Activated CD8-positive, alpha-beta T cell treated with anti-CD3 and anti-CD28 coated beads for 36 hours (primary cell): Measurements from ENCODE around the gene B3GLCT. TPM values are rescaled to one million over a fixed set of nuclear protein-coding genes. Genes with fewer than 3 reads are reported as not detected.

Experiments
- ATAC-seq: fragments of 200-7000 bp; cut with Tn5 transposase; one replicate; pipeline ENCODE4 v1.10.0; 2021; ENCODE audit warnings: mild to moderate bottlenecking, moderate library complexity
- CTCF ChIA-PET: fragments of 350-600 bp; sonication (Branson Sonifier 250); formaldehyde crosslinking; loops from one replicate; lab custom pipeline; 2021; ENCODE audit warnings: antibody characterized with exemption; lab: Charles Lee
- POLR2A ChIA-PET: fragments of 350-600 bp; sonication (Branson Sonifier 250); formaldehyde crosslinking; loops from one replicate; lab custom pipeline; 2021; ENCODE audit warnings: antibody characterized with exemption; lab: Charles Lee
- DNase-seq: peaks from one replicate; pipeline ENCODE4 v3.0.0-alpha.2; 2020
- H3K27ac Mint-ChIP-seq: one replicate; pipeline ENCODE4 v1.8.0; 2021; ENCODE audit warnings: mild to moderate bottlenecking, mixed read lengths
- H3K27me3 Mint-ChIP-seq: one replicate; pipeline ENCODE4 v1.8.0; 2021; ENCODE audit warnings: mixed read lengths
- H3K36me3 Mint-ChIP-seq: one replicate; pipeline ENCODE4 v1.8.0; 2021; ENCODE audit warnings: low read depth, mixed read lengths
- H3K4me1 Mint-ChIP-seq: one replicate; pipeline ENCODE4 v1.8.0; 2021; ENCODE audit warnings: low read depth, mixed read lengths
- H3K4me3 Mint-ChIP-seq: one replicate; pipeline ENCODE4 v1.8.0; 2021; ENCODE audit warnings: mild to moderate bottlenecking, moderate library complexity, mixed read lengths
- H3K9me3 Mint-ChIP-seq: one replicate; pipeline ENCODE4 v1.8.0; 2021; ENCODE audit warnings: mixed read lengths
- intact Hi-C: fragments of 100-400 bp; cut with micrococcal nuclease; formaldehyde crosslinking; loops from one replicate; pipeline ENCODE4 v1.10.0; 2022
- total RNA-seq, 2 experiments: library from RNA; stranded (reverse); gene quantifications; one replicate each; pipeline ENCODE4 v1.2.3, GENCODE V29; 2021
- TF ChIP-seq, protein P1 (sequence below): fragments of 200-600 bp; IDR thresholded peaks from one replicate; pipeline ENCODE4 v1.8.0; 2022; ENCODE audit warnings: antibody characterized with exemption, mild to moderate bottlenecking

The B3GLCT gene
- total RNA-seq, 2 experiments from 2014 or later = 2.4 to 2.5 TPM

DNA sequence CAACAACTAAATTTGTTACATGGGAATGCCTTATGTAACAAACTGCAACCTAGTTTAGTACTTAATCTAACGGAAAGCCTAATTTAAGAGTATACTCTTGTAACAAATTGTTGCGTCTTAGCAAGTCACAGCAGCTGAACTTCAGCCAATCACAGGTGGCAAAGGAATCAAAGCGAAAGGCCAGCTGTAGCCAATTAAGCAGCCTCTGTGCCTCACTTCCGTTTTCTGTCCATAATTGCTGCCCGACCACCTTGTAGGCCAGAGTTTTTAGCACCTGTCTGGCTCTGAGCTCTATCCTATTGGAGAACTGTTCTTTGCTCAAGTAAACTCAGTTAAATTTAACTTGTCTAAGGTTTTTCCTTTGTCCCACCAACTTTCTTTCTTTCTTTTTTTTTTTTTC is 20.0 kb upstream of the B3GLCT start:
- H3K4me3 Mint-ChIP-seq = no peak overlapping the region
- no peaks in the 10 kb centered on the region for H3K27me3 Mint-ChIP-seq
- POLR2A ChIA-PET = no interaction called here
- no peaks in the 10 kb centered on the region for H3K36me3 Mint-ChIP-seq
- peaks cover 4% of the 10 kb centered on the region for H3K4me1 Mint-ChIP-seq
- H3K27ac Mint-ChIP-seq = no peak overlapping the region
- TF ChIP-seq, protein P1, sequence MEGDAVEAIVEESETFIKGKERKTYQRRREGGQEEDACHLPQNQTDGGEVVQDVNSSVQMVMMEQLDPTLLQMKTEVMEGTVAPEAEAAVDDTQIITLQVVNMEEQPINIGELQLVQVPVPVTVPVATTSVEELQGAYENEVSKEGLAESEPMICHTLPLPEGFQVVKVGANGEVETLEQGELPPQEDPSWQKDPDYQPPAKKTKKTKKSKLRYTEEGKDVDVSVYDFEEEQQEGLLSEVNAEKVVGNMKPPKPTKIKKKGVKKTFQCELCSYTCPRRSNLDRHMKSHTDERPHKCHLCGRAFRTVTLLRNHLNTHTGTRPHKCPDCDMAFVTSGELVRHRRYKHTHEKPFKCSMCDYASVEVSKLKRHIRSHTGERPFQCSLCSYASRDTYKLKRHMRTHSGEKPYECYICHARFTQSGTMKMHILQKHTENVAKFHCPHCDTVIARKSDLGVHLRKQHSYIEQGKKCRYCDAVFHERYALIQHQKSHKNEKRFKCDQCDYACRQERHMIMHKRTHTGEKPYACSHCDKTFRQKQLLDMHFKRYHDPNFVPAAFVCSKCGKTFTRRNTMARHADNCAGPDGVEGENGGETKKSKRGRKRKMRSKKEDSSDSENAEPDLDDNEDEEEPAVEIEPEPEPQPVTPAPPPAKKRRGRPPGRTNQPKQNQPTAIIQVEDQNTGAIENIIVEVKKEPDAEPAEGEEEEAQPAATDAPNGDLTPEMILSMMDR = no peak
- CTCF ChIA-PET = no interaction called here
- DNase-seq (no peak), ATAC-seq (no peak)
- peaks cover 4% of the 10 kb centered on the region for H3K9me3 Mint-ChIP-seq
- intact Hi-C loops = no loop called here

DNA sequence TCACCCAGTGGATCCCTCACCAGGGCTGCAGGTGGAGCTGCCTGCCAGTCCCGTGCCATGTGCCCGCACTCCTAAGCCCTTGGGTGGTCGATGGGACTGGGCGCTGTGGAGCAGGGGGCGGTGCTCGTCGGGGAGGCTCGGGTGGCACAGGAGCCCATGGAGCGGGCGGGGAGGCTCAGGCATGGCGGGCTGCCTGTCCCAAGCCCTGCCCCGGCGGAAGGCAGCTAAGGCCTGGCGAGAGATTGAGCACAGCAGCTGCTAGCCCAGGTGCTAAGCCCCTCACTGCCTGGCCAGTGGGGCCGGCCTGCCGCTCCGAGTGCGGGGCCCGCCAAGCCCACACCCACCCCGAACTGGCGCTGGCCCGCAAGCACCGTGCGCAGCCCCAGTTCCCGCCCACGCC is 16.8 kb upstream of the B3GLCT start:
- DNase-seq = no peak
- TF ChIP-seq, protein P1 = no peak

DNA sequence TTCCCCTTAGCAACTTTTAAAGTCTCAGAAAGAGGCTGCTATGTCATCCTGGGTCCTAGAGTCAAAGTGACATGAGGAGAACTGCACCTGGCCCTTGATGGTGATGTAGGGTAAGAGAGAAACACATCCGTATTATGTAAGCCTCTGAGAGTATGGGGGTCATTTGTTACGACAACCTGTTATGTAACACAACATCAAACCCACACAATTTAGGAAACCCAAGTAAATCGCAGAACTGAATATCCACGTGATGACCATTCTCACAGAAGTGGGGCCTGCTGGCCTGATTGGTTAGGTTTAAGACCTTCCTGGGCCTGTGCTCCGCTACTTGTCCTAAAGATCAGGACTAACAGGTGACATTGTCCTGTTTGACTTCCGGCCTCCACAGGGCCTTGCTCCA is 15.3 kb upstream of the B3GLCT start:
- H3K9me3 Mint-ChIP-seq = no peaks in the 10 kb centered on the region
- ChIA-PET CTCF (no interaction called here), POLR2A (no interaction called here)
- no peaks in the 10 kb centered on the region for H3K4me1 Mint-ChIP-seq
- no peaks in the 10 kb centered on the region for H3K27me3 Mint-ChIP-seq
- ATAC-seq (no peak), DNase-seq (no peak)
- H3K4me3 Mint-ChIP-seq = no peak overlapping the region
- H3K27ac Mint-ChIP-seq = no peak overlapping the region
- TF ChIP-seq, protein P1 = no peak
- H3K36me3 Mint-ChIP-seq = no peaks in the 10 kb centered on the region
- intact Hi-C loops = no loop called here

More for the DNA sequence above, 16.8 kb upstream of the B3GLCT start:
- Mint-ChIP-seq H3K27me3 (no peaks in the 10 kb centered on the region), H3K9me3 (no peaks in the 10 kb centered on the region), H3K4me3 (no peak overlapping the region), H3K27ac (no peak overlapping the region), H3K36me3 (no peaks in the 10 kb centered on the region), H3K4me1 (peaks cover 3% of the 10 kb centered on the region)
- POLR2A ChIA-PET = no interaction called here
- CTCF ChIA-PET = no interaction called here
- no peak for ATAC-seq
- intact Hi-C loops = no loop called here

DNA sequence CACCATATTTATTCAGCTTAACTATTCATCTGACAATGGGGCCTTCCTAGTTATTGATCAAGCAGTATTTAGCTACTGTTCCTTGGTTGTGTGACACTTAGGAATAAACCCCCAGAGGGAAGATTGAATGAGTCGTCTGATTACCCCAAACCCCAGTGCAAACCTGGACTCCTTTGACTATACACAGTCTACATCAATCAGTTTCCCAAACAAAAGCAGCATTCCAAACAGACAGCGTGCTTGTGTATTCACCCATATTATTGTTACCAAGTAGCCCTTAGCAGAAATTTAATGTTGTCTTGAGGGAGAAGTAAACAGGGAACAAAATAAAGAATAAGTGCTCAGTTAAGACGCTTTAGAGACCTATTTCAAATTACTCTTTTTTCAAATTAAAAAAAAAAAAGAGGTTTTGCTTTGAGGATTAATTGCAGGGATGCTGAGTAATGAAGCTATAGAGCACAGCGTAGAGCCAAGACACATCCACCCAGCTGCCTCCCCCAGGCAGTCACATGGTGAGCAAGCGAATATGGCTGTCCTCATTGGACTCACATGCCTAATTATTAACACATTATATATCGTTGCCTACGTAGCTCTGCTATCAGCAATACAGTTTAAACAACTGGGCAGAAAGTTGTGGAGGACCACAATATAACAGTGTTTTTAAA is 14.7 kb upstream of the B3GLCT start:
- ATAC-seq = no peak
- Mint-ChIP-seq H3K27me3 (no peaks in the 10 kb centered on the region), H3K27ac (no peak overlapping the region), H3K4me3 (no peak overlapping the region), H3K4me1 (no peaks in the 10 kb centered on the region), H3K36me3 (no peaks in the 10 kb centered on the region), H3K9me3 (no peaks in the 10 kb centered on the region)
- intact Hi-C loops = no loop called here
- POLR2A ChIA-PET = no interaction called here
- TF ChIP-seq, protein P1 = no peak
- no peak for DNase-seq
- CTCF ChIA-PET = no interaction called here

DNA sequence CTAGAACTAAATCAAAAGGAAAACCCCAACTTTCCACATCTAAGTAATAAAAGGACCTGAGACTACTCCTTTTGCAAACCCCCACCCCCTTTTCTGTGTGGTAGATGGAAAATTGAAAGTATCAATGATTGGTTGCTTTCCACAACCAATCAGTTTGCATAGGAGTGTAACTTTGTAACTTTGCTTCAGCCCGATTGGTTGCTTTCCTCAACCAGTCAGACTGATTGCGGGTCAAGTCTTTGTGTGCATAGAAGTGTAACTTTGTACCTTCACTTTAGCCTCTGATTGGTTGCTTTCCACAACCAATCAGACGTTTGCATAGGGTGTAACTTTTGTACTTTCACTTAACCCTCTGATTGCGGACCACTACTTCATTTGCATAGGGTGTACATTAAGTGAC is 8.0 kb upstream of the B3GLCT start:
- DNase-seq (no peak), ATAC-seq (no peak)
- ChIA-PET POLR2A (no interaction called here), CTCF (interaction anchor here (1.6 kb wide), 1 partner anchor 9 kb away, joined by 4 read pairs; no protein-coding TSS in a partner anchor)
- TF ChIP-seq, protein P1 = no peak
- no peak overlapping the region for H3K4me3 Mint-ChIP-seq
- intact Hi-C loops = no loop called here
- no peaks in the 10 kb centered on the region for H3K36me3 Mint-ChIP-seq
- H3K27ac Mint-ChIP-seq = no peak overlapping the region
- no peaks in the 10 kb centered on the region for H3K9me3 Mint-ChIP-seq
- H3K4me1 Mint-ChIP-seq = peaks cover 7% of the 10 kb centered on the region
- peaks cover 8% of the 10 kb centered on the region for H3K27me3 Mint-ChIP-seq
